Stimulated activated CD4-positive, alpha-beta T cell treated with anti-CD3 and anti-CD28 coated beads, Interleukin-4, amount 100 ng/mL, for 48 hours (primary cell): ENCODE data around the gene THAP4.
A peak's percentile ranks its signal among the peaks of the same experiment; 100 is the strongest.

Source experiments
- DNase-seq, 2 donors: peaks; one replicate each; pipeline ENCODE4 v3.0.0-alpha.2; 2020; ENCODE audit warnings: low read depth in 2 of 2

The THAP4 gene

DNA sequence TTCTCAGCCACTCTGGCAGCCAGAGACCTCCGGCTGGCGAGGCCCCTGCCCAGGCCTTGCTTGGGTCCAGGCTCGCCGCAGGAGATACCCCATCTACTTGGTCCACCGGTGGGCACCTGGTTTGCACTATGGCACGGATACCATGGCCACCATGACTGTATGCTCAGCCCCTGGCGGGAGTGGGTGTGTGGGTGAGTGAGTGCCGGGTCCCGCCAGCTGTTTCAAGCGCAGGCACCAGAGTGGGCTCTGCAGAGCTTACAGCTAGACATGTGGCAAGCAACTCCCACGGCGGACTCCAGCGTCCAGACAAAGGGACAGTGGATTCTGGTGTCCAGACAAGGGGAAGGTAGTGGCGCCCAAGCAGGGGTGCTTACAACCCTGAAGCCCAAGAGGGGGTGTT lies 2.0 kb upstream of the THAP4 start:
- DNase-seq = no peak

DNA sequence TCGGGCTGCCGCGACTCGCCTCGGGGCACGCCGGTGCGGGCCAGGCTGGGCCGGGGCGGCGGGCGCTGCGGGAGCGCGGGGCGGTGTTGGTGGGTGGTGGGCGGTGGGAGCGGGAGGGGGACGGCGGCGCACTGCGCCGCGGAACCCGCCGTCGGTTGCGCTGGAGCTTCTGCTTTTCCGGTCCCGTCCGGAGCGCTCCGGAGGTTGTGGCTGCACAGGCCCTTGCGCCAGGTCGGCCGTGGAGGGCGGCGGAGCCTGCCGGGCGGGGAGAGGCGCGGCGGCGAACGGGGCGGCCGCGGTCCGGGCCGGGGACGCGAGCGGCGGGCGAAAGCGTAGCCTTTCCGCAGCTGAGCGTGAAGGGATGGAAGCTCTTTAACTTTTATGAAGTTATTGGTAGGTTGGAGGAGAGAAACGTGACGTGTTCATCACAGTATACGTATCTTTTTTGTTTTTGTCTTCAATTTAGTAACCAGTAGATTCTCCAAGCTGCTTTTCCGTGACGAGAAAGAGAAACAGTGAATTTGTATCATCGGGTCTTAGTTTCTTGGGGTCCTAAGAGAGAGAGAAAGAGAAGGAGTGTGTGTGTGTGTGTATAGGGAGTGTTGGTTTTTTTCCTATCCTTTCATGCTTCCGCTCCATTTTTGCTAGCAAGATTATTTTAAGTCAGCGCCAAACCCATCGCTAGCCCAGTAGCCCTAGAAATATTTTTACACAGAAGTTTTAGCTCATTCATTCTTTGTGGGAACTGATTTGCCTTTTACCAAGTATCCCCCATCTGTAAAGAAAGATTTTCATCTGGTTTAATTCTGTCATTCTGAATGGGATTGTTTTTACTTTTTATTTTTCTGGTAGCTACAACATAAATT lies 1.1 kb upstream of the THAP4 start:
- peak; percentile 34 to 44 for DNase-seq

GRCh38 chr2:241636182-241637017 lies 558 bp downstream of the THAP4 start:
- DNase-seq = peak; percentile 23 to 25

DNA sequence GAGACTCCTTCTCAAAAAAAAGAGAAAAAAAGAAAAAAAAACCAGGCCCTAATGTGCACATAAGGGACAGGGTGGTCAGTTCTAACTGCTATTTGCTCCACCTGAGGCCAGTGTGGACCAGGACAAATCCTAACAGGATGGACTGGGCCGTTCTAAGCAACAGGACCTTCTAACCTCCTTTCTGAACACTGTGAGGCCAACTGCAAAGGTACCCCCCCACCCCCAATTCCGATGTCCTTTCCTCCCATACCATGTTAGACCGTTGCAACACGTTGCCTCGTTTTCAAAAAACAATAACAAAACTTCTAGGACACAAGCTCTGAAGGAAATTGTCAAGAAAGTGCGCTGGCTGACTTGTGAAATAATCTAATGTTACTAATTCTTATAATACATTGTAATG lies 1.2 kb downstream of the THAP4 start:
- no peak for DNase-seq

DNA sequence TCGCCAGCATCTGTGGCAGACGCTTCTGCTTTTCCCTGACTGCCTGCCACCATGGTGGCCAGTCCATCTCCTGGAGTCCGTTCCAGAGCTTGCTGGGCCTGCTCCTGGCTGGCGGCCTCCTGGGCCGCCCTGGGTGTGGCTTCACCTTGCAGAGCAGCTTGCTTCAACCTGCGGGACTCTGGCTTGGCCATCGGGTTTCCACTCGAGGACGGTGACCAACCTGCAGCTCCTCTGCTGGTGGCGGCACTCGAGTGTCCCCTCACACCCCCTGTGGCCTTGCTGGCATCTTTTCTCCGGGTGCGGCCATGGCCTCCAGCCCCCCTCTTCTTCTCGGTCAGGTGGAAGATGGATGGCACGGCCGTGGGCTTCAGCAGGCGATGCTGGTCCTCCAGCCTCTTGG lies 3.4 kb downstream of the THAP4 start:
- no peak for DNase-seq

DNA sequence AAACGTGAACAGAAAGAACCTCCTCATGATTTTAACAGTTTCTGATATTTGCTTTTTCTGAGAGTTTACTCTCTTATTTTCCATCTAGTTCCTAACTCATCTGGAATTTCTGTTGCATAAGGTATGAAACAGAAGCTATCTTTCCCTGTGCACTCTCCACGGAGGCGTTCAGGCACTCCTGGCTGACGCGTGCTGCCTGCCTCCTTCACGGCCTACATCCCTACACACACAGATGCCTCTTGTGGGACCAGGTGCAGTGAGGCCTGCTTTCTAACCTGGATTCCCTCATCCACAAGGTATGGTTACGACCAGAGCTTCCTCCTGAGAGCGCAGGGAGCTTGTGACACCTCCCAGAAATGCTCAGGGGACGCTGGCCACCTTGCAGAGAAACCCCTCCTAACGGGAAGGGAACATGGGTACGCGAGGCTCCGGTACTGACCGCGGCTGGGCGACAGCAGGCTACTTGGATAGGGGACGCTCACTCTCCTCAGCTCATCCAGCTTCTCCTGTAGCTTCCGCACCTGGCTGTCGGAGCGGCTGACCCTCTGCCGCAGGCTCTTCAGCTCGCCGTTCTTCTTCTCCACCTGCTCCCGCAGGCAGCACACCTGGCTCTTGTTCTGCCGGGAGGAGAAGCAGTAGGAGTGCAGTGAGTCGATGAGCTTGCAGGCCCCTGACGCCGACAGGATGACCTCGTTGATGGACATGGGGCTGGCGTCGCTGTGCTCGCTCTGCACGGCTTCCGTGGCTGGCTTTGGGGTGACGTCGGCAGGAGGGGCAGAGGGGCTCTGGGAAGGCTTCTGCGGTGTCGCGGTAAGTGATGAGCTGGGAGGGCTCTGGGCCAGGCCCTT lies 4.3 kb downstream of the THAP4 start:
- DNase-seq = no peak

DNA sequence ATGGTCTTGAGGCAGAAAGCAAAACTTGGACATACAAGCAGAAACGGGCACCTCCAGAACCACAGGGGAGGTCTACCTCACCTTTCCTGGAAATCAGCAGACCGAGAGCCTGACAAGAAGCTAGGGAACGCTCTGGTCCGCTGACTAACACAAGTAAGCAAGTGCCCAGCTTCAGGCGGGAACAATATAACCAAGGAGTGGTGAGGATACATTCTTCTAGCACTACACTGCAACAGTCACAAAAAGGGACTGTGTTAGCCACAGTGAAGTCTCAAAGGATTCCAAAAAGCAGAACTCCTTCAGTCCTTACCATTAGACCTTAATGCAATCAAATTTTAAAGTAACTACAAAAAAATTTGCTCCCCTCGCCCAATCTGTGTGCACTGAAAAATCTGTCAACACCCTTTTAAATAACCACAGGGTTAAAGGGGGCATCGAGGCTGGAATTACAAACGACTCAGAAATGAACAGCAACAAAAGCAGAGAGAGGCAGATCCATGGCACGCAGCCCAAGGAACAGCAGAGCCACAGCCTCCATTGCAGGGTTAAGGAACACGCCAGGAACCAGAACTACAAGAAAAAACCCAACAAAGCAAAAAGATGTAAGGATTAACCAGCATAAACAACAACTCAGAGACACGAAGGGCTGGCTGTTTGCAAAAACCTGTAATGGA lies 7.1 kb downstream of the THAP4 start:
- no peak for DNase-seq

DNA sequence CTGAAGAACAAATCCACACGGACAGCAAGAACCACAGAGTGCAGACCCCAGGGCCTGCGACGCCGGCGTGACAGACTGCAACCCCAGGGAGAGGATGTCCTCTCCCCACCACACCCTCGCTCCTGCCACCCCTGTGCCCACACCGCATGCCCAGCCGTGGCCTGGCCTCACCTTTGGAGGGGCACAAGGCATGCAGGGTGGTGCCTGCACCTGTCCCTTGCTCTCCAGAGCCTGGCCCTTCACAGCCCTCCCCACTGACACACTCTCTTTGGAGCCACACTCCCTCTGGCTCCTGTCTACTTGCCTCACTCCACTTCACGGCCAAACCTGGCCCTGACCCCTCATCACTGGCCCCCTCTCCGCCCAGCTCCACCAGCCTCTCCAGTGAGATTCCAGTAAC lies 9.3 kb downstream of the THAP4 start:
- no peak for DNase-seq

- peak; percentile 50 to 73 for DNase-seq
These were observed 16.6 kb downstream of the THAP4 start for GRCh38 chr2:241620419-241620769.

DNA sequence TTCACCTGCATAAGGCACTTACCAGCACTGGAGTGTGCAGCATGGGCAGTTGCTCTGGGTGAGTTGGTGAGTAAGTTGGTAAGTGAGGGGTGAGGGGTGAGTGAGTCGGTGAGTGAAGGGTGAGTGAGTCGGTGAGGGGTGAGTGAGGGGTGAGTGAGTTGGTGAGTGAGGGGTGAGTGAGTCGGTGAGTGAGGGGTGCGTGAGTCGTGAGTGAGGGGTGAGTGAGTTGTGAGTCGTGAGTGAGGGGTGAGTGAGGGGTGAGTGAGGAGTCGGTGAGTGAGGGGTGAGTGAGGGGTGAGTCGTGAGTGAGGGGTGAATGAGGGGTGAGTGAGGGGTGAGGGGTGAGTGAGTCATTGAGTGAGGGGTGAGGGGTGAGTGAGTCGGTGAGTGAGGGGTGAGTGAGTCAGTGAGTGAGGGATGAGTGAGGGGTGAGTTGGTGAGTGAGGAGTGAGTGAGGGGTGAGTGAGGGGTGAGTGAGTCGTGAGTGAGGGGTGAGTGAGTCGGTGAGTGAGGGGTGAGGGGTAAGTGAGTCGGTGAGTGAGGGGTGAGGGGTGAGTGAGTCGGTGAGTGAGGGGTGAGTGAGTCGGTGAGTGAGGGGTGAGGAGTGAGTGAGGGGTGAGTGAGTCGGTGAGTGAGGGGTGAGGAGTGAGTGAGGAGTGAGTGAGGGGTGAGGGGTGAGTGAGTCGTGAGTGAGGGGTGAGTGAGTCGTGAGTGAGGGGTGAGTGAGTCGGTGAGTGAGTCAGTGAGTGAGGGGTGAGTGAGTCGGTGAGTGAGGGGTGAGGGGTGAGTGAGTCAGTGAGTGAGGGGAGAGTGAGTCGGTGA lies 17.1 kb downstream of the THAP4 start:
- DNase-seq = no peak

GRCh38 chr2:241618829-241619228 lies 18.1 kb downstream of the THAP4 start:
- DNase-seq = no peak

- no peak for DNase-seq
These were observed 18.6 kb downstream of the THAP4 start for GRCh38 chr2:241618296-241618805.

DNA sequence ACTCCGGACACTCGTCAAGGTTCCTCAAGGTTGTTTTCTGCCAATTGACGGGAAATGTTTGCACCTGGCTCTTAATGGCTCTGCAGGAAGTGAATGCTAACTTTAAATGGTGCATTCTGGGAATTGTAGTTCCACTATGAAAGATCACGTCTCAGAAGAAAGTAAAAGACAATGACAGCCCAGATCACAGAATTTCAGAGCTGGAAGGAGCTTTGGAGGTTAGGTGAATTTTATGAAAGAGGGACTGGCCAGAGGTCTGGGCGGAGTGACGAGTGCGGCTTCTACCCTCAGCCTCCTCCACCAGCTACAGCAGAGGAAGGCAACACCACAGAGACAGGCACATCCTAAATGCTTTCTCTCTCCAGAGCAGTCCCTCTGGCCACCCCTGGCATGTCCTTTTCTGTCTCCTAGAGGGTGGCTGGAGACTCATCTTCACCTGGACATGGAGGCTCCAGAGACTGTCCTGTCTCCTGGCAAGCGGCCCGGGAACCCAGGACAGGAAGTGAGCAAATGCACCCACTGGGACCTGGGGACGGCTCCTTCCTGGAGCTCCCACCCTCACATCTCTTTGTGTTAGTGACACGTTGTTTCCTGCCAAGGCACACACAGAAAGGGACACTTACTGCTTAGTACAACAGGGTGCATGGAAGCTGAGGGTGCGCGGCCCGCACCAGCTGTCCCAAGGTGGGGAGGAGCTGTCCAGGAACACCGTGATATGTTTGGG lies 19.4 kb downstream of the THAP4 start:
- no peak for DNase-seq

DNA sequence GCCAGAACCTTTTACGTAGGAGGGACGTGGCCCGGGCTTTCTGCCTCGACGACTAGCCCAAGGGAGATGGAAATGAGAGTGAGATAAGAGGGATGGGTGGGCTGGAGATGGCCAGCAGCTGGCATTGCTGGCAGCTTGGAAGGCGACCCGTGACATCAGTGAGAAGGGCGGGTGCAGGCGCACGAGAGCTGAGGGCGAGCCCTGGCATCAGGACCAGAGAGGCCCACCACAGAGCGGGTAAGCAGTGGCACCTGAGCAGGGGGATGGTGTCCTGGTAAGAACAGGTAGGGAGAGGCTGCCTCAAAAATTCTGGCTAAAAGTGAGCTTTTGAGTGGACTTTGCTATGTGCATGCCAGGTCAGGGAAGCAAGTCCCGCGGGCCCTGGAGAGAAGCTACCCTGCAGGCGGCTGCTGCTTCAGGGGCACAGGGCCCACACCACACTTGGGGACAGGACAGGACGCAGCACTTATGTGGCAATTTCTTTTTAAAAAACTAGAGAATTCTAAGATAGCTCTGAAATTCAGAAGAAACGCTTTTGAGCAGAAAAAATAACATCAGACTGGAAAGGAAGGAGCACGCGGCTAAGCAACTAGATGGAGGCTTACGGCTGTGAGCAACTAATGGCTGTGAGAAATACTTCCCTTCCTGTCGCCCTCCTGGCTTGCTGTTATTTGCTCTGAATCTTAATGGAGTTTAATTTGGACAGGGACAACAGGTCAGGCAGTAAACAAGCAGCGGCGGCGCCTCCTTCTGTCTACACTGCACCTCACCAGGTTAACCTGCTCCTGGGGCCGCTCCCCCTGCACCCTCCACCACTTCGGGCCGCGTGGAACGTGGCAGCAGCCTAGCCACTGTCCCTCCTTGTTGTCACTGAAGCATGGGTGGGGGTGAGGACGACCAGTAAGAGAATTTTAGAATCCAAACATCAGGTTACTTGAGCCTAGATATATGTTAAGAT lies 20.5 kb downstream of the THAP4 start:
- no peak for DNase-seq

DNA sequence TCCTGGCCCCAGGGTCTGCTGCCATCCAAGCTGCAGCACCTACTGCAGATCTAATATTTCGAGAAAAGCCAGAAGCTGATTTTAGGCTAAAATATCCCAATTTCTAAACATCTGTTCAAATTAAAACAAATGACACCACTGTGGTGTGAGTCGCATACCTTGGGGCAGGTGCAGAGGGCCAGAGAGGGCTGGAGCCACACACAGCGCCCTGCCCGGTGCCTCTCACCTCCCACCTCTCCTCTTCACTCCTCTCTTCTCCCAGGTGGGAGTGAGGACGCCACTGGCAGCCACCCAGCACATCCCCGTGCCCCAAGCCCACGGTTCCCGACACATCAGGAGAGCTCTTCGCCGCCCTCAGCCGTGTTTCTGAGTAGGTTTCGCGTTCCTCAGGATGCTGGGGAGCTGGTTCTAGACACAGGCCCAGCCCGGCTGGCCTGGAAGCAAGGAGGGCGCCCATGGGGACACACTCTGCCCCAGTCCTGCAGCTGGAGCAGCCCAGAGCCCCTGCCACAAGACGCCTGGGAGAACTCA lies 21.4 kb downstream of the THAP4 start:
- no peak for DNase-seq

DNA sequence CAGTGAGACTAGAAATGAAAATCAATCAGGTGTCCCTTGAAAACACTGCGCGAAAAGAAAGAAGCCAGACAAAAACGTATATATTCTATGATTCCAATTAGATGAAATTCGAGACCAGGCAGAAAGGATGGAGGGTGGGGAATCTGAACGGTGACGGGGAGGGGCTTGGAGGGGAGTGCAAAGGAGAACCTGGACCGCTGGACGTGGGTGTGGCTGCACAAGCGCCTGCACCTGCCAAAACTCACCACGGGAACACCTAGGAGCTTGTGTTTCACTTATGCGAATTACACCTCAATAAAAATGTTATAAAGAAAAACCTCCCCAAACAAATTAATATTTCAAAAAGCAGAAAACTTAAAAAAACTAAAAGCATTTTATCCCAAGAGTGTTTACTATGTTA lies 21.9 kb downstream of the THAP4 start:
- no peak for DNase-seq

DNA sequence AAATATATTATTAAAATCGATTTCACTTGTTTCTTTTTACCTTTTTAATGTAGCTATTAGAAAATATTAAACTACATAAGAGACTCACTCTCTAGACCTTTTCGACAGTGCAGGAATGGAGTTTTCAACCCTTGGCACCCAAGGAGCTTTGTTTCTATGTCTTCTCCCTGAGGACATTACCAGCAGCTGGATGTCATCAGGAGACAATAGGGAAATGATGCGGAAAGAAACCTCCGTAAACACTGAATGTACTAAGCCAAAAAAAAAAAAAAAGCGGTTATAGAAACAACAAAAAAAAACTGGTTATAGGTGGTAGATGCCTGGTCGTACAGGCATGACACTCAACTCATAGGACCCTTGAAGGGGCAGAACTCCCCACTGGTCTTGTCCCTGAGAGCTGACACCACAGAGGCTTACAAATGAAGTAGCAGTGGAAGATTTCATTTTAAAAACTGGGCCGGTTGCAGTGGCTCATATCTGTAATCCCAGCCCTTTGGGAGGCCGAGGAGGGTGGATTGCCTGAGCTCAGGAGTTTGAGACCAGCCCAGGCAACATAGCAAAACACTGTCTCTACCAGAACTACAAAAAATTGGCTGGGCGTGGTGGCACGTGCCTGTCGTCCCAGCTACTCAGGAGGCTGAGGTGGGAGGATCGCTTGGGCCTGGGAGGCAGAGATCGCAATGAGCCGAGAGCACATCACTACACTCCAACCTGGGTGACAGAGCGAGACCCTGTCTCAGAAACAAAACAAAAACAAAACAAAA lies 23.8 kb downstream of the THAP4 start:
- DNase-seq = no peak
